ENCODE measurements around the gene CNGB1.

DNA sequence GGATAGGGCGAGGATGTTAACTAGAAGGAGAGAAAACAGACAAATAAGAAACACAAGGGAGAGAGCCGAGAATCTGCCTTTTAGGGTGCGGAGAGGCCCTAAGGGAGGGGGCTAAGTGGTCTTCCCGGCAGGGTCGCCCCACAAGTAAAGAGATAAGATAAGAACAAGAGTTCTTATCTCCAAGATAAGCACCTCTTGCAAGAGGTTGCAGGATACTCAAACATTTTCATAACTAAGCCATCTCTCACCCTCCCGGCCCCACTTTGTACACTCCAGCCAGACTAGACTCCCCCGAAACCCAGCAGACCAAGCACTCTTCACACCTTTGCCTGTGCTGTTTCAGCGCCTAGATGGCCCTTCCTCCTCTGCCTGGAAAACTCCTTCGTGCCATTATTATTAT, 15.3 kb upstream of the CNGB1 start:
- TF ChIP-seq CTCF (IDR thresholded peaks at IDR 0.05) (no peak), POLR2A (IDR thresholded peaks at IDR 0.05) (no peak), POLR2AphosphoS5 (IDR thresholded peaks at IDR 0.05) (no peak)

All from prostate gland (tissue), 2 donors.